Measurements from ENCODE around the gene MRPS6. TPM values are rescaled to one million over a fixed set of nuclear protein-coding genes. Genes with fewer than 3 reads are reported as not detected.

The MRPS6 gene
- total and polyA plus RNA-seq, 2 donors = 21.3 to 81.8 TPM

GRCh38 chr21:34166468-34166867 is 93.1 kb downstream of the MRPS6 start:
- Histone ChIP-seq H3K36me3 (ENCODE audit: control insufficient read depth in 2 of 2, insufficient read depth in 2 of 2, low read length in 1 of 2) (no peaks in the 10 kb centered on the region), H3K27me3 (ENCODE audit: control insufficient read depth in 2 of 2, insufficient read depth in 1 of 2, low read length in 1 of 2) (no peaks in the 10 kb centered on the region), H3K27ac (ENCODE audit: low read depth in 1 of 2, low read length in 1 of 2) (no peak overlapping the region), H3K4me1 (ENCODE audit: control insufficient read depth in 2 of 2, insufficient read depth in 2 of 2, low read length in 2 of 2) (no peaks in the 10 kb centered on the region), H3K9me3 (ENCODE audit: control insufficient read depth in 2 of 2, insufficient read depth in 1 of 2, low read length in 1 of 2) (peaks cover 11 to 36% of the 10 kb centered on the region in 2 donors), H3K4me3 (ENCODE audit: low read length in 2 of 2) (no peak overlapping the region)
- DNase-seq (ENCODE audit: low read depth in 6 of 9, low spot score in 9 of 9) = peak in 1 of 9 donors; percentile 35
- WGBS = 96% methylated on average over 5 of the region's 5 CpGs

GRCh38 chr21:34170886-34171285 is 97.5 kb downstream of the MRPS6 start:
- H3K9me3 ChIP-seq (ENCODE audit: control insufficient read depth in 2 of 2, insufficient read depth in 1 of 2, low read length in 1 of 2) = peaks cover 10 to 39% of the 10 kb centered on the region in 2 donors
- WGBS = 98% methylated on average over 2 of the region's 2 CpGs

GRCh38 chr21:34174470-34174869 is 101.1 kb downstream of the MRPS6 start:
- Histone ChIP-seq H3K4me1 (ENCODE audit: control insufficient read depth in 2 of 2, insufficient read depth in 2 of 2, low read length in 2 of 2) (no peaks in the 10 kb centered on the region), H3K9me3 (ENCODE audit: control insufficient read depth in 2 of 2, insufficient read depth in 1 of 2, low read length in 1 of 2) (peaks cover 0 to 12% of the 10 kb centered on the region in 2 donors), H3K4me3 (ENCODE audit: low read length in 2 of 2) (no peak overlapping the region), H3K27me3 (ENCODE audit: control insufficient read depth in 2 of 2, insufficient read depth in 1 of 2, low read length in 1 of 2) (no peaks in the 10 kb centered on the region), H3K36me3 (ENCODE audit: control insufficient read depth in 2 of 2, insufficient read depth in 2 of 2, low read length in 1 of 2) (no peaks in the 10 kb centered on the region), H3K27ac (ENCODE audit: low read depth in 1 of 2, low read length in 1 of 2) (no peak overlapping the region)
- DNase-seq (ENCODE audit: low read depth in 6 of 9, low spot score in 9 of 9) = no peak

More at GRCh38 chr21:34170886-34171285, 97.5 kb downstream of the MRPS6 start:
- no peak for DNase-seq (ENCODE audit: low read depth in 6 of 9, low spot score in 9 of 9)
- H3K27ac ChIP-seq (ENCODE audit: low read depth in 1 of 2, low read length in 1 of 2) = no peak overlapping the region
- H3K36me3 ChIP-seq (ENCODE audit: control insufficient read depth in 2 of 2, insufficient read depth in 2 of 2, low read length in 1 of 2) = no peaks in the 10 kb centered on the region
- H3K4me3 ChIP-seq (ENCODE audit: low read length in 2 of 2) = no peak overlapping the region
- H3K4me1 ChIP-seq (ENCODE audit: control insufficient read depth in 2 of 2, insufficient read depth in 2 of 2, low read length in 2 of 2) = no peaks in the 10 kb centered on the region
- H3K27me3 ChIP-seq (ENCODE audit: control insufficient read depth in 2 of 2, insufficient read depth in 1 of 2, low read length in 1 of 2) = no peaks in the 10 kb centered on the region

- no peaks in the 10 kb centered on the region for H3K4me1 ChIP-seq (ENCODE audit: control insufficient read depth in 2 of 2, insufficient read depth in 2 of 2, low read length in 2 of 2)
- no peak overlapping the region for H3K4me3 ChIP-seq (ENCODE audit: low read length in 2 of 2)
- H3K36me3 ChIP-seq (ENCODE audit: control insufficient read depth in 2 of 2, insufficient read depth in 2 of 2, low read length in 1 of 2) = no peaks in the 10 kb centered on the region
- no peak overlapping the region for H3K27ac ChIP-seq (ENCODE audit: low read depth in 1 of 2, low read length in 1 of 2)
- 99% methylated on average over 1 of the region's 1 CpG for WGBS
- DNase-seq (ENCODE audit: low read depth in 6 of 9, low spot score in 9 of 9) = no peak
- H3K9me3 ChIP-seq (ENCODE audit: control insufficient read depth in 2 of 2, insufficient read depth in 1 of 2, low read length in 1 of 2) = peaks cover 0 to 12% of the 10 kb centered on the region in 2 donors
- no peaks in the 10 kb centered on the region for H3K27me3 ChIP-seq (ENCODE audit: control insufficient read depth in 2 of 2, insufficient read depth in 1 of 2, low read length in 1 of 2)
Observed at GRCh38 chr21:34176448-34176847, 103.1 kb downstream of the MRPS6 start.

- Histone ChIP-seq H3K9me3 (ENCODE audit: control insufficient read depth in 2 of 2, insufficient read depth in 1 of 2, low read length in 1 of 2) (peaks cover 0 to 4% of the 10 kb centered on the region in 2 donors), H3K27me3 (ENCODE audit: control insufficient read depth in 2 of 2, insufficient read depth in 1 of 2, low read length in 1 of 2) (no peaks in the 10 kb centered on the region), H3K4me1 (ENCODE audit: control insufficient read depth in 2 of 2, insufficient read depth in 2 of 2, low read length in 2 of 2) (no peaks in the 10 kb centered on the region), H3K27ac (ENCODE audit: low read depth in 1 of 2, low read length in 1 of 2) (no peak overlapping the region), H3K4me3 (ENCODE audit: low read length in 2 of 2) (no peak overlapping the region), H3K36me3 (ENCODE audit: control insufficient read depth in 2 of 2, insufficient read depth in 2 of 2, low read length in 1 of 2) (no peaks in the 10 kb centered on the region)
- 95% methylated on average over 7 of the region's 7 CpGs for WGBS
- DNase-seq (ENCODE audit: low read depth in 6 of 9, low spot score in 9 of 9) = no peak
Observed at GRCh38 chr21:34177919-34178567, 104.7 kb downstream of the MRPS6 start.

GRCh38 chr21:34179204-34179935 is 106.0 kb downstream of the MRPS6 start:
- no peaks in the 10 kb centered on the region for H3K9me3 ChIP-seq (ENCODE audit: control insufficient read depth in 2 of 2, insufficient read depth in 1 of 2, low read length in 1 of 2)
- no peaks in the 10 kb centered on the region for H3K4me1 ChIP-seq (ENCODE audit: control insufficient read depth in 2 of 2, insufficient read depth in 2 of 2, low read length in 2 of 2)
- DNase-seq (ENCODE audit: low read depth in 6 of 9, low spot score in 9 of 9) = no peak
- no peak overlapping the region for H3K27ac ChIP-seq (ENCODE audit: low read depth in 1 of 2, low read length in 1 of 2)
- 86% methylated on average over 9 of the region's 9 CpGs for WGBS
- no peaks in the 10 kb centered on the region for H3K27me3 ChIP-seq (ENCODE audit: control insufficient read depth in 2 of 2, insufficient read depth in 1 of 2, low read length in 1 of 2)
- H3K36me3 ChIP-seq (ENCODE audit: control insufficient read depth in 2 of 2, insufficient read depth in 2 of 2, low read length in 1 of 2) = no peaks in the 10 kb centered on the region
- no peak overlapping the region for H3K4me3 ChIP-seq (ENCODE audit: low read length in 2 of 2)

GRCh38 chr21:34180407-34180806 is 107.0 kb downstream of the MRPS6 start:
- Histone ChIP-seq H3K4me1 (ENCODE audit: control insufficient read depth in 2 of 2, insufficient read depth in 2 of 2, low read length in 2 of 2) (no peaks in the 10 kb centered on the region), H3K27ac (ENCODE audit: low read depth in 1 of 2, low read length in 1 of 2) (no peak overlapping the region), H3K27me3 (ENCODE audit: control insufficient read depth in 2 of 2, insufficient read depth in 1 of 2, low read length in 1 of 2) (no peaks in the 10 kb centered on the region), H3K36me3 (ENCODE audit: control insufficient read depth in 2 of 2, insufficient read depth in 2 of 2, low read length in 1 of 2) (no peaks in the 10 kb centered on the region), H3K4me3 (ENCODE audit: low read length in 2 of 2) (no peak overlapping the region), H3K9me3 (ENCODE audit: control insufficient read depth in 2 of 2, insufficient read depth in 1 of 2, low read length in 1 of 2) (no peaks in the 10 kb centered on the region)
- 81% methylated on average over 3 of the region's 3 CpGs for WGBS
- no peak for DNase-seq (ENCODE audit: low read depth in 6 of 9, low spot score in 9 of 9)

GRCh38 chr21:34180826-34181359 is 107.5 kb downstream of the MRPS6 start:
- H3K4me1 ChIP-seq (ENCODE audit: control insufficient read depth in 2 of 2, insufficient read depth in 2 of 2, low read length in 2 of 2) = no peaks in the 10 kb centered on the region
- no peak overlapping the region for H3K27ac ChIP-seq (ENCODE audit: low read depth in 1 of 2, low read length in 1 of 2)
- WGBS = 90% methylated on average over 10 of the region's 10 CpGs
- no peaks in the 10 kb centered on the region for H3K9me3 ChIP-seq (ENCODE audit: control insufficient read depth in 2 of 2, insufficient read depth in 1 of 2, low read length in 1 of 2)
- no peaks in the 10 kb centered on the region for H3K36me3 ChIP-seq (ENCODE audit: control insufficient read depth in 2 of 2, insufficient read depth in 2 of 2, low read length in 1 of 2)
- no peak for DNase-seq (ENCODE audit: low read depth in 6 of 9, low spot score in 9 of 9)
- no peaks in the 10 kb centered on the region for H3K27me3 ChIP-seq (ENCODE audit: control insufficient read depth in 2 of 2, insufficient read depth in 1 of 2, low read length in 1 of 2)
- no peak overlapping the region for H3K4me3 ChIP-seq (ENCODE audit: low read length in 2 of 2)

- Histone ChIP-seq H3K4me3 (ENCODE audit: low read length in 2 of 2) (no peak overlapping the region), H3K9me3 (ENCODE audit: control insufficient read depth in 2 of 2, insufficient read depth in 1 of 2, low read length in 1 of 2) (peaks cover 0 to 3% of the 10 kb centered on the region in 2 donors), H3K27ac (ENCODE audit: low read depth in 1 of 2, low read length in 1 of 2) (no peak overlapping the region), H3K4me1 (ENCODE audit: control insufficient read depth in 2 of 2, insufficient read depth in 2 of 2, low read length in 2 of 2) (no peaks in the 10 kb centered on the region), H3K36me3 (ENCODE audit: control insufficient read depth in 2 of 2, insufficient read depth in 2 of 2, low read length in 1 of 2) (no peaks in the 10 kb centered on the region), H3K27me3 (ENCODE audit: control insufficient read depth in 2 of 2, insufficient read depth in 1 of 2, low read length in 1 of 2) (no peaks in the 10 kb centered on the region)
- DNase-seq (ENCODE audit: low read depth in 6 of 9, low spot score in 9 of 9) = no peak
- WGBS = 93% methylated on average over 8 of the region's 8 CpGs
Observed at GRCh38 chr21:34181431-34182039, 108.2 kb downstream of the MRPS6 start.

All from thymus (tissue), 11 donors.